Measurements from ENCODE around the gene SNRPE.
"Not testable (repeated sequence)": the region's sequence is repeated elsewhere in the genome, so short reads cannot be mapped to it uniquely, and the experiment has no call there.

SNRPE gene

GRCh38 chr1:203861379-203862184 is at the start of gene SNRPE:
Gene SNRPE, plus strand, starts transcription at chr1:203861599. Its CDS starts 61 bp downstream, at chr1:203861660.
- peak; percentile 93 for DNase-seq (ENCODE audit: low read depth)

- DNase-seq (ENCODE audit: low read depth) = no peak
Observed at GRCh38 chr1:203813581-203814341, 47.6 kb upstream of the SNRPE start.

- DNase-seq (ENCODE audit: low read depth) = no peak
Observed at GRCh38 chr1:203818399-203818798, 43.0 kb upstream of the SNRPE start.

- no peak for DNase-seq (ENCODE audit: low read depth)
Observed at GRCh38 chr1:203823306-203823705, 38.1 kb upstream of the SNRPE start.

- DNase-seq (ENCODE audit: low read depth) = no peak
Observed at GRCh38 chr1:203826175-203826574, 35.2 kb upstream of the SNRPE start.

GRCh38 chr1:203828002-203828401 is 33.4 kb upstream of the SNRPE start:
- DNase-seq (ENCODE audit: low read depth) = no peak

- no peak for DNase-seq (ENCODE audit: low read depth)
Observed at GRCh38 chr1:203828503-203828902, 32.9 kb upstream of the SNRPE start.

GRCh38 chr1:203829247-203829646 is 32.2 kb upstream of the SNRPE start:
- not testable (repeated sequence) for DNase-seq (ENCODE audit: low read depth)

- no peak for DNase-seq (ENCODE audit: low read depth)
Observed at GRCh38 chr1:203835476-203835875, 25.9 kb upstream of the SNRPE start.

GRCh38 chr1:203839081-203839480 is 22.3 kb upstream of the SNRPE start:
- DNase-seq (ENCODE audit: low read depth) = no peak

- no peak for DNase-seq (ENCODE audit: low read depth)
Observed at GRCh38 chr1:203840208-203840808, 21.1 kb upstream of the SNRPE start.

GRCh38 chr1:203842559-203842876 is 18.9 kb upstream of the SNRPE start:
- DNase-seq (ENCODE audit: low read depth) = no peak

- no peak for DNase-seq (ENCODE audit: low read depth)
Observed at GRCh38 chr1:203843435-203843834, 18.0 kb upstream of the SNRPE start.

GRCh38 chr1:203853112-203853511 is 8.3 kb upstream of the SNRPE start:
- not testable (repeated sequence) for DNase-seq (ENCODE audit: low read depth)

GRCh38 chr1:203858055-203858454 is 3.3 kb upstream of the SNRPE start:
- DNase-seq (ENCODE audit: low read depth) = no peak

- DNase-seq (ENCODE audit: low read depth) = no peak
Observed at GRCh38 chr1:203858975-203859374, 2.4 kb upstream of the SNRPE start.

- no peak for DNase-seq (ENCODE audit: low read depth)
Observed at GRCh38 chr1:203860396-203861025, 888 bp upstream of the SNRPE start.

- no peak for DNase-seq (ENCODE audit: low read depth)
Observed at GRCh38 chr1:203867802-203868201, 6.4 kb downstream of the SNRPE start.

GRCh38 chr1:203870245-203870644 is 8.8 kb downstream of the SNRPE start:
- no peak for DNase-seq (ENCODE audit: low read depth)

- no peak for DNase-seq (ENCODE audit: low read depth)
Observed at GRCh38 chr1:203871114-203871880, 9.9 kb downstream of the SNRPE start.

GRCh38 chr1:203873094-203873493 is 11.7 kb downstream of the SNRPE start:
- no peak for DNase-seq (ENCODE audit: low read depth)

- no peak for DNase-seq (ENCODE audit: low read depth)
Observed at GRCh38 chr1:203878422-203878821, 17.0 kb downstream of the SNRPE start.
